Suprapubic skin (tissue), 3 donors: ENCODE data around the gene PDE9A.

Experiments
- EP300 ChIP-seq: sonication (generic); formaldehyde crosslinking; IDR thresholded peaks from one replicate; pipeline ENCODE4 v1.6.1; 2017; ENCODE audit warnings: antibody characterized with exemption
- POLR2A ChIP-seq, 2 donors: fragments of 450-650 bp; IDR thresholded peaks; one replicate each; pipeline ENCODE4 v1.6.1; 2017; ENCODE audit warnings: antibody characterized with exemption in 2 of 2, mild to moderate bottlenecking in 2 of 2, moderate library complexity in 2 of 2
- TF ChIP-seq, protein P1 (sequence below), 2 donors: fragments of 200-600 bp in 1 of 2; fragments of 450-650 bp in 1 of 2; sonication (generic) in 1 of 2; IDR thresholded peaks; one replicate each; pipeline ENCODE4 v1.5.1; 2016 to 2019; ENCODE audit warnings: antibody characterized with exemption in 2 of 2, mild to moderate bottlenecking in 1 of 2, moderate library complexity in 1 of 2

DNA sequence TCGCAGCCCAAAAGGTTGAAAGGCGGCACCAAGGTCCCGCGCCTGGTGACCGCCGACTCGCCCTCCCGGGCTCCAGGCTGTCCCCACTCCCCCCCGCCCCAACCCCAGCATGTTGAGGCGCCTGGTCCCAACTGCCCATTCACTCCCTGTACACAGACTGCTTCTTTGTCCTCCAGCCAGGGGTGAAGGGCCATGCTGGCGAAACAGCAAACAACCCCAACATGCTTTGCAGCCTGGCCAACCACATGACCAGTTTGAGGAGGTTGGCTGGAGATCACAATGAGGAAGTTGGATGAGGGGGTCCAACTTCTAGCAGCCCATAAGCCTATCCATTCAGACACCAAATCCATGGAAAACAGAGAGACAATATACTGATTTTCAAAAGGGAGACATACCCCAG lies 13.5 kb downstream of the PDE9A start:
- TF ChIP-seq EP300 (no peak), POLR2A (IDR thresholded peaks at IDR 0.05) (no peak)
- TF ChIP-seq, protein P1, sequence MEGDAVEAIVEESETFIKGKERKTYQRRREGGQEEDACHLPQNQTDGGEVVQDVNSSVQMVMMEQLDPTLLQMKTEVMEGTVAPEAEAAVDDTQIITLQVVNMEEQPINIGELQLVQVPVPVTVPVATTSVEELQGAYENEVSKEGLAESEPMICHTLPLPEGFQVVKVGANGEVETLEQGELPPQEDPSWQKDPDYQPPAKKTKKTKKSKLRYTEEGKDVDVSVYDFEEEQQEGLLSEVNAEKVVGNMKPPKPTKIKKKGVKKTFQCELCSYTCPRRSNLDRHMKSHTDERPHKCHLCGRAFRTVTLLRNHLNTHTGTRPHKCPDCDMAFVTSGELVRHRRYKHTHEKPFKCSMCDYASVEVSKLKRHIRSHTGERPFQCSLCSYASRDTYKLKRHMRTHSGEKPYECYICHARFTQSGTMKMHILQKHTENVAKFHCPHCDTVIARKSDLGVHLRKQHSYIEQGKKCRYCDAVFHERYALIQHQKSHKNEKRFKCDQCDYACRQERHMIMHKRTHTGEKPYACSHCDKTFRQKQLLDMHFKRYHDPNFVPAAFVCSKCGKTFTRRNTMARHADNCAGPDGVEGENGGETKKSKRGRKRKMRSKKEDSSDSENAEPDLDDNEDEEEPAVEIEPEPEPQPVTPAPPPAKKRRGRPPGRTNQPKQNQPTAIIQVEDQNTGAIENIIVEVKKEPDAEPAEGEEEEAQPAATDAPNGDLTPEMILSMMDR (IDR thresholded peaks at IDR 0.05), result no peak
